SK-N-SH (cell line): ENCODE data around the gene WNK2. TPM values are rescaled to one million over a fixed set of nuclear protein-coding genes. Genes with fewer than 3 reads are reported as not detected.
A peak's percentile ranks its signal among the peaks of the same experiment; 100 is the strongest.

ENCODE experiments used
- CTCF ChIA-PET: fragments of 300-600, 350-600 bp; formaldehyde crosslinking; extraction: SDS; loops from one replicate; lab custom pipeline; 2021; lab: Yijun Ruan, JAX
- POLR2A ChIA-PET: fragments of 350-600 bp; sonication (Branson Sonifier 250); formaldehyde crosslinking; extraction: SDS; loops from one replicate; lab custom pipeline; 2020; ENCODE audit warnings: antibody characterized with exemption, inconsistent platforms; lab: Yijun Ruan, JAX
- DNase-seq: peaks from one replicate; pipeline ENCODE4 v3.0.0; 2012
- H2AFZ ChIP-seq: fragments of 200-600 bp; sonication (generic); 2 replicates; pipeline ENCODE4 v1.8.1; 2016; ENCODE audit warnings: antibody characterized with exemption, mild to moderate bottlenecking, low read depth
- H3F3A ChIP-seq: fragments of 200-600 bp; sonication (generic); replicated peaks from 2 replicates; pipeline ENCODE3; 2016; ENCODE audit warnings: antibody characterized with exemption, mild to moderate bottlenecking; ENCODE audit not compliant: insufficient read depth
- H3K27ac ChIP-seq, 2 experiments: fragments of 200-500 bp in 1 of 2; fragments of 200-600 bp in 1 of 2; sonication (Bioruptor generic) in 1 of 2; sonication (generic), shearing (Covaris generic) in 1 of 2; 2 replicates each; pipeline versions ENCODE4 v1.5.1 to v1.6.1; 2014 to 2016; ENCODE audit warnings: low read depth in 2 of 2, inconsistent platforms in 1 of 2, low read length in 1 of 2, mild to moderate bottlenecking in 1 of 2, mixed read lengths in 1 of 2
- H3K27me3 ChIP-seq: fragments of 200-600 bp; sonication (generic), shearing (Covaris generic); 2 replicates; pipeline ENCODE4 v1.6.1; 2016; ENCODE audit warnings: mixed run types; ENCODE audit not compliant: insufficient read depth
- H3K36me3 ChIP-seq, 2 experiments: fragments of 200-500 bp in 1 of 2; fragments of 200-600 bp in 1 of 2; sonication (Bioruptor generic) in 1 of 2; sonication (generic) in 1 of 2; replicated peaks in 1 of 2; 2 replicates each; pipeline versions ENCODE3 to v1.5.1; 2014 to 2016; ENCODE audit warnings: low read length in 1 of 2, mild to moderate bottlenecking in 1 of 2; ENCODE audit not compliant: insufficient read depth in 2 of 2, control insufficient read depth in 1 of 2
- H3K4me1 ChIP-seq, 2 experiments: fragments of 200-500 bp in 1 of 2; fragments of 200-600 bp in 1 of 2; sonication (Bioruptor generic) in 1 of 2; sonication (generic), shearing (Covaris generic) in 1 of 2; 2 replicates each; pipeline versions ENCODE4 v1.5.1 to v1.6.1; 2014 to 2016; ENCODE audit warnings: low read depth in 1 of 2, low read length in 1 of 2, mixed run types in 1 of 2; ENCODE audit not compliant: insufficient read depth in 2 of 2, control insufficient read depth in 1 of 2
- H3K4me2 ChIP-seq: fragments of 200-600 bp; sonication (generic), shearing (Covaris generic); 2 replicates; pipeline ENCODE4 v1.6.1; 2017; ENCODE audit warnings: mixed run types
- H3K4me3 ChIP-seq, 2 experiments: fragments of 200-500 bp in 1 of 2; fragments of 200-600 bp in 1 of 2; sonication (Bioruptor generic) in 1 of 2; sonication (generic), shearing (Covaris generic) in 1 of 2; 2 replicates each; pipeline versions ENCODE4 v1.5.1 to v1.8.1; 2014 to 2016; ENCODE audit warnings: low read depth in 2 of 2, inconsistent platforms in 1 of 2, low read length in 1 of 2, mild to moderate bottlenecking in 1 of 2, mixed read lengths in 1 of 2, moderate library complexity in 1 of 2
- H3K79me2 ChIP-seq: fragments of 200-600 bp; sonication (generic); 2 replicates; pipeline ENCODE4 v1.8.1; 2017; ENCODE audit warnings: mild to moderate bottlenecking; ENCODE audit not compliant: insufficient read depth
- H3K9ac ChIP-seq: fragments of 200-600 bp; sonication (generic); 2 replicates; pipeline ENCODE4 v1.6.1; 2017; ENCODE audit warnings: mixed run types
- H3K9me2 ChIP-seq: fragments of 200-600 bp; sonication (generic); 2 replicates; pipeline ENCODE4 v1.6.1; 2017; ENCODE audit warnings: mixed run types
- H3K9me3 ChIP-seq: fragments of 200-600 bp; sonication (generic); 2 replicates; pipeline ENCODE4 v1.6.1; 2017; ENCODE audit warnings: mixed run types, mild to moderate bottlenecking, moderate library complexity
- H4K20me1 ChIP-seq: fragments of 200-600 bp; sonication (generic); 2 replicates; pipeline ENCODE4 v1.6.1; 2017; ENCODE audit warnings: mild to moderate bottlenecking, mixed run types; ENCODE audit not compliant: insufficient read depth
- CHD2 ChIP-seq: fragments of 150-350 bp; IDR thresholded peaks from 2 replicates; pipeline ENCODE4 v1.6.1; 2018; ENCODE audit warnings: low read length; ENCODE audit not compliant: partially characterized antibody
- EP300 ChIP-seq, 2 experiments: IDR thresholded peaks; 2 replicates each; pipeline versions ENCODE4 v1.4.0 to v1.6.1; 2012; ENCODE audit warnings: borderline replicate concordance in 1 of 2, low read depth in 1 of 2, low read length in 1 of 2
- FOXJ3 ChIP-seq: sonication (generic); formaldehyde crosslinking; IDR thresholded peaks from 2 replicates; pipeline ENCODE4 v1.5.1; 2020; ENCODE audit warnings: mild to moderate bottlenecking, missing genetic modification reagents
- GABPA ChIP-seq: IDR thresholded peaks from 2 replicates; pipeline ENCODE4 v1.4.0; 2012; ENCODE audit warnings: low read depth, mild to moderate bottlenecking
- GATA2 ChIP-seq: sonication (generic); formaldehyde crosslinking; IDR thresholded peaks from 2 replicates; pipeline ENCODE4 v1.5.0; 2020; ENCODE audit warnings: mild to moderate bottlenecking, missing genetic modification reagents
- JUND ChIP-seq: IDR thresholded peaks from 2 replicates; pipeline ENCODE4 v1.4.0; 2012
- NFIC ChIP-seq: IDR thresholded peaks from 2 replicates; pipeline ENCODE4 v1.4.0; 2012; ENCODE audit warnings: borderline replicate concordance
- NRF1 ChIP-seq: IDR thresholded peaks from 2 replicates; pipeline ENCODE4 v1.6.1; 2012; ENCODE audit warnings: low read depth, mild to moderate bottlenecking, low read length
- POLR2AphosphoS5 ChIP-seq: IDR thresholded peaks from 2 replicates; pipeline ENCODE4 v1.6.1; 2012; ENCODE audit warnings: low read depth, low read length
- RCOR1 ChIP-seq: fragments of 150-350 bp; IDR thresholded peaks from 2 replicates; pipeline ENCODE4 v1.6.1; 2017; ENCODE audit warnings: antibody characterized with exemption, low read length
- SIN3A ChIP-seq: IDR thresholded peaks from 2 replicates; pipeline ENCODE4 v1.6.1; 2012; ENCODE audit warnings: low read depth, mild to moderate bottlenecking, low read length, moderate library complexity, borderline replicate concordance
- SMC3 ChIP-seq: IDR thresholded peaks from 2 replicates; pipeline ENCODE4 v1.6.1; 2012; ENCODE audit warnings: low read depth, low read length, improper control_type of control experiment
- YY1 ChIP-seq: IDR thresholded peaks from 2 replicates; pipeline ENCODE4 v1.4.0; 2012; ENCODE audit warnings: low read depth, mild to moderate bottlenecking
- WGBS: methylation state at CpG from one replicate; pipeline ENCODE4 v1.1.6; 2017; ENCODE audit warnings: low lambda C conversion rate; 5-methylcytosine and 5-hydroxymethylcytosine counted together
- polyA plus RNA-seq, 3 experiments: library from polyadenylated mRNA; depleted of rRNA; stranded (reverse); fragments of >200 nt; gene quantifications; 2 replicates each; pipeline ENCODE4 v1.2.3, GENCODE V29; 2012
- TF ChIP-seq, protein P1 (sequence below): IDR thresholded peaks from 2 replicates; pipeline ENCODE4 v1.4.0; 2012; ENCODE audit warnings: low read depth, borderline replicate concordance
- TF ChIP-seq, protein P2 (sequence below): IDR thresholded peaks from 2 replicates; pipeline ENCODE4; 2012

The WNK2 gene
- polyA plus RNA-seq, 1 of the 3 experiments (the other 2 are of a cell fraction) = 0.12 TPM

DNA sequence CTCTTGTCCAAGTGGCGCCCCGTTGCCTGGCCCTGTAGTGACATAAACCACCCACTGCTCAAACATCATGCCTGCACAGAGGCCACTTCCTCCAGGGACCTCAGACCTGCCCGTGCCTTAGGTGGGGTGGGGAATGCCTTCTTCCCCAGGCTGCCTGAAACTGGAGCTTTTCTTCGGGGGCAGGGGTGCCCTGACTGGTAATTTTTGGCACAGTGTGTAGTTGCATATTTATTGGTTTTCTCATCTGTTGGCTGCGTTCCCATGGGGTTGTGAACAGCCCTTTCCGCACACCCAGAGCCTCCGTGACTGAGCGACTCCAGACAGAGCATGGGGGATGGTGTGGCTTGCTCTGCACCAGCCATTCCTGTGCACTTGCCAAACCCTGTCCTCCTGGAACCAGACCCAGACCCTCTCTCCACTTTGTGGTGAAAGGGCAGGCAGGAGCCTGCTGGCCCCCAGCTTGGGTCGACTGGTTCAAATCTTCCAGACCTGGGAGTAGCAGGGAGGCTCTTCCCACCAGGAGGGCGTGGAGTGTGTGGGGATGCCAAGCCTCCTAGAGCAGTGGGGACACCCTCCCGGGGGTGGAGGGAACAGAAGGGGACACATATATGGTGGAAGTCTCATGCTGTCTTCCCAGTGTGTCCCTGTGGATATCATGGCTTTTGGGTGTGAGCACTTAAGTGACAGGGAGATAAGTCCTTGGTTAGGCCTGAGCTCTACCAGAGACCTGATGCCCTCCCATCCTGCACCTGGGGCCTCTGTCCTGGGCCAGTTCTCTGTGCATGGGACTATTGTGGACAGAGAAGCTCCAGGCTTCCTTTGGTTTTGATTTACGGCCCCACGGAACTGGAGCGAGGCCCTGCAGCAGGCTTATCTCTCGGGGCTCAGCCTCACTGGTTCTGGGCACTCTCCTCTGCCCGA is 39.6 kb downstream of the WNK2 start (continued):
- TF ChIP-seq RCOR1 = peak; percentile 61
- TF ChIP-seq NFIC = peak; percentile 98

DNA sequence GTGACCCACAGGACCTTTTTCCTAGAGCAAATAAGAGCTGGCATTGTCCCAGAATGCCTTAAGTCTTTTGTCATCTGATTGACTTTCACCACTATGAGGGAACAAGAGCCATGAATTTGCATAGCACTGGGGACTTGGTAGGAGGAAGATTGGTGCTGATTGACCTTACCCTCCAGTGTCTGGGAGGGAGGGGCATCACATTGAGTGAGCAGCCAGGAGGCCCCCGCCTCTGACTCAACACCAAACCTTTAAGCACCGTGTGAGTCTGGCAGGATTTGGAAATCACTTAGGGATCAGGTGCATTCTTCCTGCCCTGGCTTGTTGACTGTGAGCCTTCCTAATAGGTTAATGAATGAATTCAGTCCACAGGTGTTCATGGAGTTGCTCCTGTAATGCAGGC is 40.7 kb downstream of the WNK2 start:
- CTCF ChIA-PET = interaction anchor here (1.2 kb wide), 1 partner anchor 26 kb away, joined by 3 read pairs; no protein-coding TSS in a partner anchor
- H2AFZ ChIP-seq = no peak overlapping the region
- DNase-seq = no peak
- H3K9ac ChIP-seq = no peak overlapping the region
- no peaks in the 10 kb centered on the region for H3K79me2 ChIP-seq
- no peaks in the 10 kb centered on the region for H3K27me3 ChIP-seq
- no peaks in the 10 kb centered on the region for H3K9me2 ChIP-seq
- TF ChIP-seq JUND (no peak), EP300 (IDR thresholded peaks at IDR 0.05; ENCODE audit: borderline replicate concordance in 1 of 2, low read depth in 1 of 2, low read length in 1 of 2) (no peak), CHD2 (no peak), GABPA (no peak), SIN3A (no peak), POLR2AphosphoS5 (no peak)
- TF ChIP-seq, protein P1, sequence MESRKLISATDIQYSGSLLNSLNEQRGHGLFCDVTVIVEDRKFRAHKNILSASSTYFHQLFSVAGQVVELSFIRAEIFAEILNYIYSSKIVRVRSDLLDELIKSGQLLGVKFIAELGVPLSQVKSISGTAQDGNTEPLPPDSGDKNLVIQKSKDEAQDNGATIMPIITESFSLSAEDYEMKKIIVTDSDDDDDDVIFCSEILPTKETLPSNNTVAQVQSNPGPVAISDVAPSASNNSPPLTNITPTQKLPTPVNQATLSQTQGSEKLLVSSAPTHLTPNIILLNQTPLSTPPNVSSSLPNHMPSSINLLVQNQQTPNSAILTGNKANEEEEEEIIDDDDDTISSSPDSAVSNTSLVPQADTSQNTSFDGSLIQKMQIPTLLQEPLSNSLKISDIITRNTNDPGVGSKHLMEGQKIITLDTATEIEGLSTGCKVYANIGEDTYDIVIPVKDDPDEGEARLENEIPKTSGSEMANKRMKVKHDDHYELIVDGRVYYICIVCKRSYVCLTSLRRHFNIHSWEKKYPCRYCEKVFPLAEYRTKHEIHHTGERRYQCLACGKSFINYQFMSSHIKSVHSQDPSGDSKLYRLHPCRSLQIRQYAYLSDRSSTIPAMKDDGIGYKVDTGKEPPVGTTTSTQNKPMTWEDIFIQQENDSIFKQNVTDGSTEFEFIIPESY = no peak
- TF ChIP-seq, protein P2, sequence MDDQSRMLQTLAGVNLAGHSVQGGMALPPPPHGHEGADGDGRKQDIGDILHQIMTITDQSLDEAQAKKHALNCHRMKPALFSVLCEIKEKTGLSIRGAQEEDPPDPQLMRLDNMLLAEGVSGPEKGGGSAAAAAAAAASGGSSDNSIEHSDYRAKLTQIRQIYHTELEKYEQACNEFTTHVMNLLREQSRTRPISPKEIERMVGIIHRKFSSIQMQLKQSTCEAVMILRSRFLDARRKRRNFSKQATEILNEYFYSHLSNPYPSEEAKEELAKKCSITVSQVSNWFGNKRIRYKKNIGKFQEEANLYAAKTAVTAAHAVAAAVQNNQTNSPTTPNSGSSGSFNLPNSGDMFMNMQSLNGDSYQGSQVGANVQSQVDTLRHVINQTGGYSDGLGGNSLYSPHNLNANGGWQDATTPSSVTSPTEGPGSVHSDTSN = no peak
- H3K4me1 ChIP-seq = peaks cover 7 to 26% of the 10 kb centered on the region in 2 experiments; a peak in 2 of 4 replicates
- no peaks in the 10 kb centered on the region for H3F3A ChIP-seq
- peak overlapping the region in 1 of 2 experiments; percentile 88; a peak in 1 of 4 replicates for H3K27ac ChIP-seq
- POLR2A ChIA-PET = no interaction called here
- no peaks in the 10 kb centered on the region for H4K20me1 ChIP-seq
- no peak overlapping the region for H3K4me3 ChIP-seq
- H3K9me3 ChIP-seq = no peaks in the 10 kb centered on the region
- no peak overlapping the region for H3K4me2 ChIP-seq
- WGBS = 86% methylated on average over 2 of the region's 2 CpGs
- H3K36me3 ChIP-seq = no peaks in the 10 kb centered on the region

DNA sequence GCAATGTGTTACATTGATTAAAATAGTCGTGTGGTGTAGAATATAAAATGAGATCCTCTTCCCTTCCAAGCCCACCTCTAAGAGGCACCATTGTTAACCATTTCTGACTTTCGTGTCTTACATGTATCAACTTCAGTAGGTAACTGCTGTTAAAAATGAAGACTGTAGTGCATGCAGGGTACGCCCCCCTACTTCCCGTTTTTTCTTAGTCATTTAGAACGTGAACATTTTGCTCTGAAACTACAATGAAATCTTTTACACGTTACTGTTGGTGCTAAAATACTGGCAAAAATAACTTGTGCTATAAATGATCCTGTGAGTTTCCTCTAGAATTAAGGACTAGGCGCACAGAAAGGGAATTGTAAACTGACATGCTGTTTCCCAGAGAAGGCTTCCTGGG is 41.5 kb downstream of the WNK2 start:
- Histone ChIP-seq H3K36me3 (no peaks in the 10 kb centered on the region), H3K4me1 (peaks cover 7 to 32% of the 10 kb centered on the region in 2 experiments; a peak in 2 of 4 replicates), H3K9me3 (no peaks in the 10 kb centered on the region), H3K27me3 (no peaks in the 10 kb centered on the region), H2AFZ (no peak overlapping the region), H3K9me2 (no peaks in the 10 kb centered on the region), H3F3A (no peaks in the 10 kb centered on the region), H3K27ac (no peak overlapping the region), H3K4me3 (no peak overlapping the region), H3K9ac (no peak overlapping the region), H3K79me2 (no peaks in the 10 kb centered on the region), H4K20me1 (no peaks in the 10 kb centered on the region), H3K4me2 (no peak overlapping the region)
- ChIA-PET CTCF (interaction anchor here (1.3 kb wide), 1 partner anchor 21 kb away, joined by 3 read pairs; no protein-coding TSS in a partner anchor), POLR2A (no interaction called here)
- WGBS = 81% methylated on average over 7 of the region's 7 CpGs
- no peak for DNase-seq
- TF ChIP-seq SMC3 (no peak), GATA2 (no peak), NRF1 (no peak), YY1 (no peak), RCOR1 (no peak), JUND (no peak), FOXJ3 (no peak), EP300 (IDR thresholded peaks at IDR 0.05; ENCODE audit: borderline replicate concordance in 1 of 2, low read depth in 1 of 2, low read length in 1 of 2) (no peak), SIN3A (no peak)
- TF ChIP-seq, protein P2 = no peak
- TF ChIP-seq, protein P1 = no peak
